GM12878 (cell line): ENCODE measurements around the gene S100B. TPM values are rescaled to one million over a fixed set of nuclear protein-coding genes. Genes with fewer than 3 reads are reported as not detected.

Experiments used
- ATAC-seq: fragments of 200-7000 bp; cut with Tn5 transposase; 3 replicates; pipeline ENCODE4 v1.9.1; 2020; ENCODE audit warnings: mild to moderate bottlenecking, moderate library complexity
- BruUV-seq: library from RNA; stranded (reverse); fragments of 400-500 nt; replicated peaks from 2 replicates; lab custom pipeline; 2021; lab: Mats Ljungman, UMichigan
- CTCF ChIA-PET: fragments of 300-600 bp; sonication (Branson Sonifier 250); formaldehyde crosslinking; extraction: SDS; loops from one replicate; lab custom pipeline; 2021; ENCODE audit warnings: inconsistent platforms; lab: Yijun Ruan, JAX
- POLR2A ChIA-PET: fragments of 350-600 bp; formaldehyde crosslinking; extraction: SDS; loops from one replicate; lab custom pipeline; 2021; ENCODE audit warnings: inconsistent platforms; lab: Charles Lee
- RAD21 ChIA-PET: fragments of 300-600 bp; sonication (Branson Sonifier 250); formaldehyde crosslinking; loops from one replicate; lab custom pipeline; 2023; ENCODE audit warnings: antibody characterized with exemption; ENCODE audit not compliant: unreplicated experiment; lab: Charles Lee
- SMC1A ChIA-PET: fragments of 300-600 bp; sonication (Branson Sonifier 250); formaldehyde crosslinking; loops from one replicate; lab custom pipeline; 2023; ENCODE audit not compliant: unreplicated experiment, uncharacterized antibody; lab: Charles Lee
- DNase-seq: peaks from one replicate; pipeline ENCODE4 v3.0.0-alpha.2; 2011; ENCODE audit warnings: low read depth, low spot score
- FAIRE-seq: peaks from 3 replicates; lab custom pipeline; 2011; peaks lifted over from hg19 to GRCh38; lab: Jason Lieb, UNC
- H2AFZ ChIP-seq: 2 replicates; pipeline ENCODE4 v1.6.0; 2011; ENCODE audit warnings: low read depth, low read length, control low read depth; ENCODE audit not compliant: control insufficient read depth
- H3K27ac ChIP-seq: 2 replicates; pipeline ENCODE4 v1.5.1; 2011; ENCODE audit warnings: control low read depth; ENCODE audit not compliant: control insufficient read depth, insufficient read depth
- H3K27me3 ChIP-seq, 2 experiments: replicated peaks in 1 of 2; 2 replicates each; pipeline versions ENCODE4 v1.6.0 to v1.6.1; 2011; ENCODE audit warnings: low read length in 1 of 2; ENCODE audit not compliant: control insufficient read depth in 2 of 2, insufficient read depth in 2 of 2
- H3K36me3 ChIP-seq, 2 experiments: 2 replicates each; pipeline ENCODE4 v1.5.1; 2011; ENCODE audit warnings: low read length in 1 of 2; ENCODE audit not compliant: control insufficient read depth in 2 of 2, insufficient read depth in 2 of 2
- H3K4me1 ChIP-seq: 2 replicates; pipeline ENCODE4 v1.6.1; 2011; ENCODE audit warnings: mild to moderate bottlenecking, low read length, moderate library complexity, mixed read lengths; ENCODE audit not compliant: control insufficient read depth, insufficient read depth
- H3K4me2 ChIP-seq: 2 replicates; pipeline ENCODE4 v1.6.0; 2011; ENCODE audit warnings: control low read depth; ENCODE audit not compliant: control insufficient read depth, insufficient read depth
- H3K4me3 ChIP-seq: fragments of 200-600 bp; sonication (generic); 2 replicates; pipeline ENCODE4 v1.5.1; 2016
- H3K79me2 ChIP-seq: 2 replicates; pipeline ENCODE4 v1.6.0; 2011; ENCODE audit warnings: low read length; ENCODE audit not compliant: control insufficient read depth, insufficient read depth
- H3K9ac ChIP-seq: 2 replicates; pipeline ENCODE4 v1.8.0; 2011; ENCODE audit warnings: low read length, control low read depth, mixed read lengths; ENCODE audit not compliant: control insufficient read depth, insufficient read depth
- H3K9me3 ChIP-seq: replicated peaks from 3 replicates; pipeline ENCODE4 v1.5.1; 2011; ENCODE audit warnings: mild to moderate bottlenecking, low read length; ENCODE audit not compliant: control insufficient read depth, insufficient read depth
- H4K20me1 ChIP-seq: 2 replicates; pipeline ENCODE4 v1.6.0; 2011; ENCODE audit not compliant: control insufficient read depth, insufficient read depth
- FOXK2 ChIP-seq: fragments of 450-650 bp; IDR thresholded peaks from 2 replicates; pipeline ENCODE4 v1.6.1; 2017; ENCODE audit warnings: mild to moderate bottlenecking, moderate library complexity
- HDAC6 ChIP-seq: fragments of 200-600 bp; sonication (generic); IDR thresholded peaks from one replicate; pipeline ENCODE4 v1.8.0; 2017; ENCODE audit warnings: antibody characterized with exemption; ENCODE audit not compliant: unreplicated experiment
- IKZF1 ChIP-seq: fragments of 450-650 bp; conservative IDR thresholded peaks from 2 replicates; pipeline ENCODE4 v1.6.1; 2017; ENCODE audit warnings: antibody characterized with exemption, mild to moderate bottlenecking
- IRF3 ChIP-seq: fragments of 450-650 bp; IDR thresholded peaks from 2 replicates; pipeline ENCODE4 v1.6.1; 2014; ENCODE audit warnings: mild to moderate bottlenecking
- JUNB ChIP-seq: IDR thresholded peaks from 2 replicates; pipeline ENCODE4 v1.6.1; 2016; ENCODE audit warnings: antibody characterized with exemption, mild to moderate bottlenecking
- MEF2B ChIP-seq: fragments of 450-650 bp; IDR thresholded peaks from 2 replicates; pipeline ENCODE4 v1.6.1; 2018; ENCODE audit warnings: mild to moderate bottlenecking, moderate library complexity; ENCODE audit not compliant: partially characterized antibody, poor library complexity, severe bottlenecking
- MYB ChIP-seq: fragments of 150-350 bp; IDR thresholded peaks from 2 replicates; pipeline ENCODE4 v1.6.1; 2014; ENCODE audit warnings: mild to moderate bottlenecking, low read depth, low read length, borderline replicate concordance
- TAF1 ChIP-seq: IDR thresholded peaks from 2 replicates; pipeline ENCODE4 v1.6.1; 2011; ENCODE audit warnings: mild to moderate bottlenecking, low read depth, low read length, borderline replicate concordance
- USF1 ChIP-seq: IDR thresholded peaks from 2 replicates; pipeline ENCODE4 v1.6.1; 2011; ENCODE audit warnings: borderline replicate concordance, low read depth, mild to moderate bottlenecking, moderate library complexity, mixed read lengths, low read length; ENCODE audit not compliant: insufficient read depth; ENCODE audit errors: extremely low read length
- ZZZ3 ChIP-seq: IDR thresholded peaks from 2 replicates; pipeline ENCODE4 v1.6.1; 2011; ENCODE audit warnings: low read depth; ENCODE audit not compliant: control insufficient read depth, insufficient read length
- WGBS: methylation state at CpG from one replicate; pipeline ENCODE4 v1.1.6; 2016; ENCODE audit warnings: low lambda C conversion rate; ENCODE audit not compliant: insufficient replicate concordance, insufficient coverage; ENCODE audit errors: missing lambda C conversion rate; 5-methylcytosine and 5-hydroxymethylcytosine counted together
- in situ Hi-C: fragments of 300-500 bp; cut with MboI; formaldehyde crosslinking; loops from 9 replicates; pipeline ENCODE4 v1.14.3; 2018; ENCODE audit warnings: mixed read lengths
- intact Hi-C: fragments of 100-400 bp; cut with micrococcal nuclease; formaldehyde crosslinking; loops from one replicate; pipeline ENCODE4 v1.14.2; 2022; ENCODE audit not compliant: unreplicated experiment
- polyA plus RNA-seq, 11 experiments: library from polyadenylated mRNA; depleted of rRNA in 4 of 11; unstranded in 6 of 11; stranded (reverse) in 5 of 11; fragments of >200 nt; fragmentation: Nextera tagmentation in 4 of 11; fragmentation: Illumina TruSeq in 1 of 11; extraction: Ambion mirVana in 4 of 11; extraction: Trizol in 1 of 11; gene quantifications; 1 replicate in 1 of 11; 2 replicates in 10 of 11; pipeline versions ENCODE4 v1.2.1 to v1.2.3, GENCODE V29; 2011 to 2016; ENCODE audit warnings: inconsistent platforms in 2 of 11, missing spikeins in 2 of 11, low read depth in 1 of 11
- total RNA-seq, 4 experiments: library from RNA; depleted of rRNA in 3 of 4; stranded (reverse); fragments of >200 nt in 3 of 4; fragmentation: Illumina TruSeq in 1 of 4; extraction: Trizol in 1 of 4; gene quantifications; 2 replicates each; pipeline versions ENCODE4 v1.2.1 to v1.2.3, GENCODE V29; 2013 to 2021
- TF ChIP-seq, protein P1 (sequence below): fragments of 450-650 bp; formaldehyde crosslinking; IDR thresholded peaks from 2 replicates; pipeline ENCODE4 v1.4.0; 2022; ENCODE audit warnings: mild to moderate bottlenecking, moderate library complexity
- TF ChIP-seq, protein P2 (sequence below): fragments of 450-650 bp; IDR thresholded peaks from 2 replicates; pipeline ENCODE4 v1.6.1; 2016; ENCODE audit warnings: mild to moderate bottlenecking, moderate library complexity, borderline replicate concordance

S100B gene
- total and polyA plus RNA-seq, 10 of the 15 experiments (the other 5 are each of a cell fraction or from before 2014, with no cell fraction given): 0.11 to 0.22 TPM; not detected in 8

DNA sequence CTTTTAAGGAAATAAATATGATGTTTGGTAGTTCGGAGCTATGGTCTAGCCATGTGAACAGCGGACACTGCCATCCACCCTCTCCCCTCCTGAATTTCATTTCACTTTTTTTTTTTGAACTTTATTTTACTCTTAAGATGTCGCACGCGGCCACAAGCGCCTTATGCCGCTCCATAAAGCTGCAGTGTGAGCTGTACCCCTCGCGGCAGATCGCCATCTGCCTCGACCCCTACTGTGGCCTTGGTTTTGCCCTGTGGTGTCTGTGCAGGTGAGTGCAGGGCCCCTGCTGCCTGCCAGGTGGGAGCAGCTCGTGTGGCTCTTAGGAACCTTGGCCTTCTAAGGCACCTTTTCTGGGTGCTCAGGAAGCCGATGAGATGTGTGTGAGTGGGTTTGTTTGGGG is 48.1 kb downstream of the S100B start (continued):
- no peak for TF ChIP-seq TAF1
- no peak for TF ChIP-seq IRF3
- TF ChIP-seq ZZZ3: no peak
- TF ChIP-seq JUNB: no peak

- Histone ChIP-seq H2AFZ (no peak overlapping the region), H3K4me3 (no peak overlapping the region), H3K9me3 (no peaks in the 10 kb centered on the region), H3K4me2 (no peak overlapping the region), H3K27me3 (no peaks in the 10 kb centered on the region), H3K27ac (no peak overlapping the region), H4K20me1 (no peaks in the 10 kb centered on the region), H3K36me3 (peaks cover 4 to 12% of the 10 kb centered on the region in 2 experiments; a peak in 3 of 4 replicates), H3K9ac (no peak overlapping the region), H3K79me2 (no peaks in the 10 kb centered on the region), H3K4me1 (peaks cover 2% of the 10 kb centered on the region)
- BruUV-seq: no TSS peak
- ATAC-seq (no peak), FAIRE-seq (no peak), DNase-seq (no peak)
- CTCF ChIA-PET: no interaction called here
- intact Hi-C loops (no loop called here), in situ Hi-C loops (no loop called here)
- POLR2A ChIA-PET: no interaction called here
- 99% methylated on average over 16 of the region's 16 CpGs for WGBS
- SMC1A ChIA-PET: no interaction called here
- RAD21 ChIA-PET: no interaction called here
- no peak for TF ChIP-seq HDAC6
- no peak for TF ChIP-seq USF1
- TF ChIP-seq, protein P1, sequence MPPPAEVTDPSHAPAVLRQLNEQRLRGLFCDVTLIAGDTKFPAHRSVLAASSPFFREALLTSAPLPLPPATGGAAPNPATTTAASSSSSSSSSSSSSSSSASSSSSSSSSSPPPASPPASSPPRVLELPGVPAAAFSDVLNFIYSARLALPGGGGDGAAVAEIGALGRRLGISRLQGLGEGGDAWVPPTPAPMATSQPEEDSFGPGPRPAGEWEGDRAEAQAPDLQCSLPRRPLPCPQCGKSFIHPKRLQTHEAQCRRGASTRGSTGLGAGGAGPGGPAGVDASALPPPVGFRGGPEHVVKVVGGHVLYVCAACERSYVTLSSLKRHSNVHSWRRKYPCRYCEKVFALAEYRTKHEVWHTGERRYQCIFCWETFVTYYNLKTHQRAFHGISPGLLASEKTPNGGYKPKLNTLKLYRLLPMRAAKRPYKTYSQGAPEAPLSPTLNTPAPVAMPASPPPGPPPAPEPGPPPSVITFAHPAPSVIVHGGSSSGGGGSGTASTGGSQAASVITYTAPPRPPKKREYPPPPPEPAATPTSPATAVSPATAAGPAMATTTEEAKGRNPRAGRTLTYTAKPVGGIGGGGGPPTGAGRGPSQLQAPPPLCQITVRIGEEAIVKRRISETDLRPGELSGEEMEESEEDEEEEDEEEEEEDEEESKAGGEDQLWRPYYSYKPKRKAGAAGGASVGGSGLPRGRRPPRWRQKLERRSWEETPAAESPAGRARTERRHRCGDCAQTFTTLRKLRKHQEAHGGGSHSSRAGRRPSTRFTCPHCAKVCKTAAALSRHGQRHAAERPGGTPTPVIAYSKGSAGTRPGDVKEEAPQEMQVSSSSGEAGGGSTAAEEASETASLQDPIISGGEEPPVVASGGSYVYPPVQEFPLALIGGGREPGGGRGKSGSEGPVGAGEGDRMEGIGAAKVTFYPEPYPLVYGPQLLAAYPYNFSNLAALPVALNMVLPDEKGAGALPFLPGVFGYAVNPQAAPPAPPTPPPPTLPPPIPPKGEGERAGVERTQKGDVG (CRISPR knock-in tag): no peak
- TF ChIP-seq IKZF1: no peak
- TF ChIP-seq, protein P2, sequence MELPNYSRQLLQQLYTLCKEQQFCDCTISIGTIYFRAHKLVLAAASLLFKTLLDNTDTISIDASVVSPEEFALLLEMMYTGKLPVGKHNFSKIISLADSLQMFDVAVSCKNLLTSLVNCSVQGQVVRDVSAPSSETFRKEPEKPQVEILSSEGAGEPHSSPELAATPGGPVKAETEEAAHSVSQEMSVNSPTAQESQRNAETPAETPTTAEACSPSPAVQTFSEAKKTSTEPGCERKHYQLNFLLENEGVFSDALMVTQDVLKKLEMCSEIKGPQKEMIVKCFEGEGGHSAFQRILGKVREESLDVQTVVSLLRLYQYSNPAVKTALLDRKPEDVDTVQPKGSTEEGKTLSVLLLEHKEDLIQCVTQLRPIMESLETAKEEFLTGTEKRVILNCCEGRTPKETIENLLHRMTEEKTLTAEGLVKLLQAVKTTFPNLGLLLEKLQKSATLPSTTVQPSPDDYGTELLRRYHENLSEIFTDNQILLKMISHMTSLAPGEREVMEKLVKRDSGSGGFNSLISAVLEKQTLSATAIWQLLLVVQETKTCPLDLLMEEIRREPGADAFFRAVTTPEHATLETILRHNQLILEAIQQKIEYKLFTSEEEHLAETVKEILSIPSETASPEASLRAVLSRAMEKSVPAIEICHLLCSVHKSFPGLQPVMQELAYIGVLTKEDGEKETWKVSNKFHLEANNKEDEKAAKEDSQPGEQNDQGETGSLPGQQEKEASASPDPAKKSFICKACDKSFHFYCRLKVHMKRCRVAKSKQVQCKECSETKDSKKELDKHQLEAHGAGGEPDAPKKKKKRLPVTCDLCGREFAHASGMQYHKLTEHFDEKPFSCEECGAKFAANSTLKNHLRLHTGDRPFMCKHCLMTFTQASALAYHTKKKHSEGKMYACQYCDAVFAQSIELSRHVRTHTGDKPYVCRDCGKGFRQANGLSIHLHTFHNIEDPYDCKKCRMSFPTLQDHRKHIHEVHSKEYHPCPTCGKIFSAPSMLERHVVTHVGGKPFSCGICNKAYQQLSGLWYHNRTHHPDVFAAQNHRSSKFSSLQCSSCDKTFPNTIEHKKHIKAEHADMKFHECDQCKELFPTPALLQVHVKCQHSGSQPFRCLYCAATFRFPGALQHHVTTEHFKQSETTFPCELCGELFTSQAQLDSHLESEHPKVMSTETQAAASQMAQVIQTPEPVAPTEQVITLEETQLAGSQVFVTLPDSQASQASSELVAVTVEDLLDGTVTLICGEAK: no peak
- TF ChIP-seq IRF3: no peak
- no peak for TF ChIP-seq FOXK2
- no peak for TF ChIP-seq MEF2B
- TF ChIP-seq MYB: no peak
Measured at GRCh38 chr21:46555678-46556077, 49.2 kb downstream of the S100B start.
